ENCODE results near the gene EIF2A. TPM values are rescaled to one million over a fixed set of nuclear protein-coding genes. Genes with fewer than 3 reads are reported as not detected.
"Not testable (repeated sequence)": the region's sequence is repeated elsewhere in the genome, so short reads cannot be mapped to it uniquely, and the experiment has no call there.

The EIF2A gene
- total RNA-seq (2014; rRNA removed; shearing (Covaris generic)) = 207 and 231 TPM in 2 replicates
- polyA plus RNA-seq (2015; cell fraction: cytosol; rRNA removed) = 288 and 353 TPM in 2 replicates
- 318 and 425 TPM in 2 replicates for polyA plus RNA-seq (2015; cell fraction: nucleus; rRNA removed)

DNA sequence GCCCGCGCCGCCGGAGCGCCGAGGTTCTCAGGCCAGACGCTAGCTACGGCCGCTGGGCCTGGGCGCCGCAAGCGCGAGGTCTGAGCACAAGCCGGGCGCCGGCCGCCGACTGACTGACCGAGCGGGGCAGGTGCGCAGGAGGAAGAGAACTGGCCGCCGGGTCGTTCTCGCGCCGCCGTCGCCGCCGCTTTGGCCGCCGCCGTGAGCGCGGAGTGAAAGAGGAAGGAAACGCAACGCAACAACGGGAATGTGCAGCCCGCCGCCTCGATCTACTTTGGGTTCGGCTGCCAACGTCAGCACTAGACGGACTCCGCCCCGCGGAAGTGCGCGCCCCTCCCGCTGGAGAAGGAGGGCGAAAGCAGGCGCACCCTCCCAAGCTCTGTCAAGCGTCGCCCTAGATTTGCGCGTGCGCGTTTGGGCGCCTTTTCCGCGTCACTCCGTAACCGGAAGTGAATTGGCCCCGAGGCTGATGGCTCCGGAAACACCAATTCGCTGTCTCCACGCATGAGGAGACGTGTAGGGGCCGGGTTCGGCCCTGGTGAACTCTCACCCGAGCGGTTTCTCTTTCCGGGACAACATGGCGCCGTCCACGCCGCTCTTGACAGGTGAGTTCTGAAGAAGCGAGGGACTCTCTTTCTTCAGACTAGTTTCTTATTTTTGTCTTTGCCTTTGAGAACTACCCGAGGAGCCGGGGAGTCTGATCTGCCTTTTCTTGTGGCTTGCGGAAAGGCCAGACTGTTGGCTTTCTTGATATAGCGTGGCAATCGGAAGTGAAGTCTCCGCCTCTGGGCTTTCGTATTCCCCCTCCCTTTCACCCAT is at the start of gene EIF2A, which contains the start of gene SERP1:
Gene EIF2A (plus strand): TSS at position 562 of the 819 bp plus-strand sequence. CDS start 16 bp downstream, at position 578.
Gene SERP1 (minus strand): TSS at position 271 of the 819 bp plus-strand sequence. CDS start 361 bp downstream, outside the sequence.
- peak; percentile 100 for DNase-seq (ENCODE audit: low read depth)

DNA sequence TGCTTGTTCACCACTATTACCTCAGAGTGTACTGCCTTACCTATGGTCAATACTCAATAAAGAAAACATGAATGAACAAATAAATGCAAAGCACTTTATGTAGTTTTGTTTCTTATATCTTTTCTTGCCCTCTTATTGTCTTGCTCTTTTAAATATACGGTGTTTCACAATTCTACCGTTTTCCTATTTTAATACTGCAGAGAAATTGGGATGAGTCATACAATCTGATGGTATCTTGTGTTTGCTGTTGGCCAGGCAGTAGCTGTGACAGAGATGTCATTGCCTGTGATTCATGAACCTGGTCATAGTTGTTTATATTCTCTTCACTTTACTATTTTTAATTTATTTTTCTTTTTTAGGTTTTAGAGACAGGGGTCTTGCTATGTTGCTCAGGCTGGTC is 48.6 kb upstream of the EIF2A start:
- DNase-seq (ENCODE audit: low read depth) = peak; percentile 77

DNA sequence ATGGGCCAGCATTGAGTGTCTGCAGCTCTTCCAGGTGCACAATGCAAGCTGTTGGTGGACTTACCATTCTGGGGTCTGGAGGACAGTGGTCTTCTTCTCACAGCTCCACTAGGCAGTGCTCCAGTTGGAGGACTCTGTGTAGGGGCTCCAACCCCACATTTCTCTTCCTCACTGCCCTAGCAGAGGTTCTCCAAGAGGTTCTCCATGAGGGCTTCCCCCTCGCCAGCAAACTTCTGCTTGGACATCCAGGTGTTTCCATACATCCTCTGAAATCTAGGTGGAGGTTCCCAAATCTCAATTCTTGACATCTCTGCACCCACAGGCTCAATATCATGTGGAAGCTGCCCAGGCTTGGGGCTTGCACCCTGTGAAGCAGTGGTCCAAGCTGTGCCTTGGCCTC is 45.6 kb upstream of the EIF2A start:
- not testable (repeated sequence) for DNase-seq (ENCODE audit: low read depth)

DNA sequence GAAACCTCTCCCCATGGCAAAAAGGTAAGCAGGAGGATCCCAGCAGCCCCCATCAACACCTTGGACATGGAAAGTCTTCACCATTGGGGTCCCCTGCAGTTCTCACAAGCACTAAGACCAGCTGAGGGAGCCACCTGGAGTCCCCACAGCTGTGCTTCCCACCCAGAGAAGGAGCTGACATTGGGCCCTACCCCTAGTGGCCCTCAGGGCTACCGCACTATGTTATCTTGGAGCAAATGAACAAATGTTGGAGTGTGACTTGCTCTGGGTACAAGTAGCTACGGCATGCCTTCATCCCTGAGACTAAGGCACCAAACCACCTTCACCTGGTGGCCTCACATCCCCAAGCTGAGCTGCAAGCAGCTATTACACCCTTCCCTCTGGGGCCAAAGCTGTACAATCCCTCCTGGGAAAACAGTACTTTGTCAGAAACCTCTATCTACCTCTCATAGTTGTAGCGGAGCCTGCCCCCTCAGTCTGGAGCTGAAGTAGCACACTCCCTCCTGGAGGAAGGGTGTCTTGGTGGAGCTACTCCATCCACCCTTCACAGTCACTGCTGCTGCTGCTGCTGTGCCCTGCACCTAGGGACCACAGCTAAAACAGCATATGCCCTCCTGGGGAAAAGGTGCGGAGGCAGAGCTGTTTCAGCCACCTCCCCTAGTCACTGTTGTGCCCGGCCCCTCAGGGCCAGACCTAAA is 43.0 kb upstream of the EIF2A start:
- no peak for DNase-seq (ENCODE audit: low read depth)

DNA sequence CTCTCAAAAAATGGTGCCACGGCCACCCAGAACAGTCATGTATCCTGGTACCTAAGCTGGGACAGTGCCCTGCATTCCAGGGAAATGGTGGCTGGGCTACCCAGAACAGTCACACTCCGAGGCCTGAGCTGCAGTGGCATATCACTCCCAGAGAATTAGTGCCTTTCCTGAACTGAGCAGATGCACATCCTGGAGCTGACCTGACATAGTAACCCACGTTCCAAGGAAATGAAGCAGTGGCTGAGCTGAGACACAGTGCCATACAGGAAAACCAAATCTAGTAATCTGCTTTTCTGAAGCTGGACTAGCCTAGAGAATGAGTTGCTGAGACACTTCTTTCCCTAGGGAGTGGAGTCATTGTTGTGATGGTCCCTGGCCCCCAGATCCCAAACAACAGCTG is 42.1 kb upstream of the EIF2A start:
- DNase-seq (ENCODE audit: low read depth) = no peak

DNA sequence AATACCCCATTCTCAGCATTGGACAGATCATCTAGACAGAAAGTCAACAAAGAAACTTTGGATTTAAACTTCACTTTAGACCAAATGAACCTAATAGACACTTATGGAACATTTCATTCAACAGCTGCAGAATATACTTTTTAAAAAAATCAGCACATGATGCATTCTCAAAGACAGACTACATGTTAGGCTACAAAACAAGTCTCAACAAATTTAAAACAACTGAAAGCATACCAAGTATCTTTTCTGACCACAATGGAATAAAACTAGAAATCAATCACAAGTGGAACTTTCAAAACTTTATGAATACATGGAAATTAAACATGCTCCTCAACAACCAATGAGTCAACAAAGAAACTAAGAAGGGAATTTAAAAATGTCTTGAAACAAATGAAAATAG is 38.2 kb upstream of the EIF2A start:
- DNase-seq (ENCODE audit: low read depth) = no peak

DNA sequence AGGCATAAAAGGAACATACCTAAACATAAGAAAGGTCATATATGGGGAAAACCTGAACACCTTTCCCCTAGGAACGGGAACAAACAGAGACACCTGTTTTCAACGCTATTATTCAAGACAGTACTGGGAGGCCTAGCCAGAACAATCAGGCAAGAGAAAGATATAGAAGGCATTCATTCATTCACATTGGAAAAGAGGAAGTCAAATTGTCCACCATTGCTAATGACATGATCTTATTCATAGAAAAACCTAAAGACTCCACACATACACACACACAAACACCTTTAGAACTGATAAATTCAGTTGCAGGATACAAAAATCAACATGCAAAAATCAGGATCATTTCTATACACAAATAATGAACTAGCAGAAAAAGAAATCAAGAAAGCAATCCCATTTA is 36.8 kb upstream of the EIF2A start:
- DNase-seq (ENCODE audit: low read depth) = no peak

DNA sequence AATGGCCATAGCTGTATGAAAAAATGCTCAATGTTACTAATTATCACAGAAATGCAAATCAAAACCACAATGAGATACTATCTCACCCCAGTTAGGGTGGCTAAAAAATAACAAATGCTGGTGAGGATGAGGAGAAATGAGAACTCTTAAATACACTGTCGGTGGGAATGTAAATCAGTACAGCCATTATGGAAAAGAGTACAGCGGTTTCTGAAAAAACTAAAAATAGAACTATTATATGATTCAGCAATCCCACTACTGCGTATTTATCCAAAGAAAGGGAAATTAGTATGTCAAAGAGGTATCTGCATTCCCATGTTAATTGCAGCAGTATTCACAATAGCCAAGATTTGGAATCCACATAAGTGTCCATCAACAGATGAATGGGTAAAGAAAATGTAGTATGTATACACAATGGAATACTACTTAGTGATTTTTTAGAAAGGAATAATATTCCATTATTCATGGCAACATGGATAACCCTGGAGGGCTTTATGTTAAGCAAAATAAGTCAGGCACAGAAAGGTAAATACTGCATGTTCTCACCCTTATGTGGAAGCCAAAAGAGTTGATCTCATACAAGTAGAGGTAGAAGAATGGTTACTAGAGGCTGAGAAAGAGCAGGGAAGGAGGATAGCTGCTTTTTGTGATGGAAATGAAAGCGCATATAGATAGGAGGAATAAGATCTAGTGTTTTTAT is 35.3 kb upstream of the EIF2A start:
- no peak for DNase-seq (ENCODE audit: low read depth)

DNA sequence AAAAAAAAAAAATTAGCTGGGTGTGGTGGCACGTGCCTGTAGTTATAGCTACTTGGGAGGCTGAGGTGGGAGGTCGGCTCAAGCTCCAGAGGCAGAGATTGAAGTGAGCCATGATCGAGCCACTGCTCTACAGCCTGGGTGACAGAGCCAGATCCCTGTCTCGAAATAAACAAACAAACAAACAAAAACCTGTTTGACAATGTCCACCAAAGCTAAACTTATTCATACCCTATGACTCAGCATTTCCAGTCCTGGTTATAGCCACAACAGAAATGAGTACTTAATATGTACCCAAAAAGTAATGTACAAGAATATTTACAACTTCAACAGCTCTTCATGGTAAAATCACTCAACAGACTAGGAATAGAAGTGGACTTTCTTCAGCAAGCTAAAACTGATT is 31.4 kb upstream of the EIF2A start:
- no peak for DNase-seq (ENCODE audit: low read depth)

DNA sequence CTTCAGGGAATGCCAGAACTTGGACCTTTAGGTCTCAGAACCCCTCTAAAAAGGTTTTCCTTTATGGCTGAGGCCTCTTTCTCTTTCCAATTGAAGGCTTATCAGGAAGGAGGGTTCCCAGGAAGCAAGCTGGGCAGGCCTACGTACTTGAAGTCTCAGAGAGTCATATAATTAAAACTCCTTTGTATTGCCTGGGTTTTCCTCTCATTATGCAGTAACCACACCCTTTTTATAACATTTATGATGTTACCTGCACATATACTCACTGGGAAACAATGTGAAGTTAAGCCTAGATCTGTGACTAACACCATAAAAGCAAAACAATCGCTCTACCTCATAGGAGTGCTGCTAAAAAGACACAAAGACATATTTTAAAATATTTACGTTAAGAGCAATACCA is 27.6 kb upstream of the EIF2A start:
- DNase-seq (ENCODE audit: low read depth) = no peak

DNA sequence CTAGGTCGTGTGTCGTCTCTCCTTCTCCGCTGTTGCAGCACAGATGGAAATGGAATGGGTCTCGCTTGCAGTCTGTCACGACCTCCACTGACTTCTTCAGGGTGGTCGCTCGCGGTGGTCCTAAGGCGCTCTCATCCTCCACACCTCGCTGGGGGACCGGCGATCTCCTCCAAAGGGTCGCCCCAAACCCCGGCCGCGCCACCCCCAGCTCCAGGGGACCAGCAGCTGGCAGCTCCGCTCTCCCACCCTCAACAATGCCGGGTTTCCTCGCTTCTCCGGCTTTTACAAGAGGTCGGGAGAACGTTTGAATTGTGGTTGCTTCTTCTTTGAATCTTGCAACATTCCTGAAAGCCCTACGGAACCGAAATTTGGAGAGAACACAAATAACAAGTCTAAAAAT is 26.2 kb upstream of the EIF2A start:
- no peak for DNase-seq (ENCODE audit: low read depth)

DNA sequence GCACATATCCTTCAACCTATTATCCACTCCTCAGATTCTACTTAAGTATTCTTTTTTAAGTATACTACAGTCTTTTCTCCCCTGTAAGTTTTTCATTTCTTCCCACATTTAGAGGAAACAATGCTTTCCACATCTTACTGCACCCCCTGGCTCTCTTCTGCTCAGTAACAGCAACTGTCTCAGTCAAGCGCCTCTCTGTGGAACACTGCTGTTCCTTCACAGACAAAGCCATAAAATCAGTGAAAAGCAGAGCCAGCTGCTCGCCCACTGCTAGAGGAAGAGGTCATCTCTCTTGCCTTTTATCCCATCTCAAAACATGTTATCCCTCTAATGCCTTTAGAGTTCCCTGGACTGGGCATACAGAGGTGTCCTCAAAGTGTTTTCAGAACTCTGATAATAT is 25.1 kb upstream of the EIF2A start:
- DNase-seq (ENCODE audit: low read depth) = no peak

DNA sequence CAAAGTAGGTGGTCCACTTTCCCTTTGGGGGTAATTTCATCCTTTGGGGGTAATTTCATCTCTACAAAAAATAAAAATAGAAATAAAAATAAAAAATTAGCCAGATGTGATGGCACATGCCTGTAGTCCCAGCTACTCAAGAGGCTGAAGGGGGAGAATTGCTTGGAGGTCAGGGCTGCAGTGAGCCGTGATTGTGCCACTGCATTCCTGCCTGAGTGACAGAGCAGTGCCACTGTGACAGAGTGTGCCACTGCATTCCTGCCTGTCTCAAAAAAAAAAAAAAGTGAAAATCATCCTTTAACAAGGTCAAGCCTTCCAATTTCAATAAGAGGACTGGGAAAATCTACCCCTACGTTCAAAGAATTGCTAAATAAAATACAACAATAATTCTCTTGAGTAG is 23.0 kb upstream of the EIF2A start:
- DNase-seq (ENCODE audit: low read depth) = no peak

DNA sequence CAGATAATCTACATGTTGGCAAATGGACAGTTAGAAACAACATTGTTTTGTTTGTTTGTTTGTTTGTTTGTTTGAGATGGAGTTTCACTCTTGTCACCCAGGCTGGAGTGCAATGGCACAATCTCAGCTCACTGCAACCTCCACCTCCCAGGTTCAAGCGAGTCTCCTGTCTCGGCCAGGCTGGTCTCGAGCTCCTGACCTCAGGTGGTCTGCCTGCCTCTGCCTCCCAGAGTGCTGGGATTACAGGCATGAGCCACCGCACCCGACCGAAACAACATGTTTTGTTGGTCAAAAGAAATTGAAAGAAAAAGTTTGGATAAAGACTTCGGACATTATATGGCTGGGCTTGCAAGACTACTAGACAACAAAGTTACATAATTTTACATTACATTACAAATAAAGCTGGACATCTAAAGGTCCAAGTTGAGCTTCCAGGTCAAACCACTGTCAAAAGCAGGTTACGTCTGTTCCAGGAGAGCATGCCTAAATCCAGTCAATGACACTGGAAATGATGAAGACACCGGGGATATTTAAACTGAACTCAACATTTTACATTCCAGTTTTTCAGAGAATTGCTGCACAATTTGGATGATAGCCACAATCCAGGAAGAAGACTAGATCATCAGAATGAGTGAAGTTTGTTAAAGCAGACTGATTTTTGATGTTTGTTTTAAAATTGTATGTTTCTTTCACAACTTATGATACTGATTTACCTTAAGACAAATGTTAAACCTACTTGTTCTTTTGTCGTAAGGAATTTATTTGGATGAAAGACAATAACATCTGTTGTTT is 18.9 kb upstream of the EIF2A start:
- DNase-seq (ENCODE audit: low read depth) = no peak

DNA sequence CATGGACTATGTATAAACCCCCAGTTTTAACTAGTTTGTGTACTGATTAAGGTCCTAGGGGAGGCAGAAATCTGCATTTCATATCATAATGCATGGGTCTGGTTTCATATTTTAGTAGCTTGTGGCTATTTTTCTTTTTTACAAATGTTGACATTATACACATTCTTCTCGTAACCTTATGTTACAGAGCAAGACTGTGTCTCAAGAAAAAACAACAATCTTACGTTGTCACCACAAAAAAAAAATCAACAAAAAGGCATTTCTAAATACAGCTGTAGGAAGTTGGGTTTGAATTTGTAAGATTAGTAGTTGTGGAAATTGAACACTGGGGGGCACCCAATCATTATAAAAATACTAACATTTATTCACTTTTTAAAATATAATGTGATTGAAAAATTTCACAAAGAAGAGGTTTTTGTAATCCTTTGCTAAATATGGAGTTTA is 18.2 kb upstream of the EIF2A start:
- DNase-seq (ENCODE audit: low read depth) = no peak

DNA sequence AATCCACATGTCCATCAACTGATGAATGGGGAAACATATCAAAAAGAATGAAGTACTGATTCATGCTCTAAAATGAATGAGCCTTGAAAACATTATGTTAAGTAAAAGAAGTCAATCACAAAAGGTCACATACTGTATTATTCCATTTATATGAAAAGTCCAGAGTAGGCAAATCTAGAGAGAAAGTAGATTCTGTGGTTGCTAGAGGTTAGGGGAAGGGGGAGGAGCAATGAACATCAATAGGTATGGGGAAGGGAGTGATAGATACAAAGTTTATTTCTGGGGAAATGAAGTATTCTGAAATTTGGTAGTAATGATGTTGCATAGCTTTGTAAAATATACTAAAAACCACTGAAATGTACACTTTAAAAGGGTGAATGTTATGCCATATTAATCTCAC is 14.8 kb upstream of the EIF2A start:
- no peak for DNase-seq (ENCODE audit: low read depth)

DNA sequence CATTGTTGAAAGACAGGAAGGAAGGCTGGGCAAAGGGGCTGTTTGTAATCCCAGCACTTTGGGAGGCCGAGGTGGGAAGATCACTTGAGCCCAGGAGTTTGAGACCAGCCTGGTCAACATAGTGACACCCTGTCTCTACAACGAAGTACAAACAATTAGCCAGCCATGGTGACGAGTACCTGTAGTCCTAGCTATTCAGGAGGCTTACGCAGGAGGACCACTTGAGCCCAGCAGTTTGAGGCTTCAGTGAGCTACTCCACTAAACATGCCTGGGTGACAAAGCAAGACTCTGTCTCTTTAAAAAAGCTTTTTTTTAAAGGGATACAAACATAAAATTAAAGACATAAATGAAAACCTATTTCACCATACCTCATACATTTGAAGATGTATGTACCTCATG is 11.4 kb upstream of the EIF2A start:
- DNase-seq (ENCODE audit: low read depth) = no peak

DNA sequence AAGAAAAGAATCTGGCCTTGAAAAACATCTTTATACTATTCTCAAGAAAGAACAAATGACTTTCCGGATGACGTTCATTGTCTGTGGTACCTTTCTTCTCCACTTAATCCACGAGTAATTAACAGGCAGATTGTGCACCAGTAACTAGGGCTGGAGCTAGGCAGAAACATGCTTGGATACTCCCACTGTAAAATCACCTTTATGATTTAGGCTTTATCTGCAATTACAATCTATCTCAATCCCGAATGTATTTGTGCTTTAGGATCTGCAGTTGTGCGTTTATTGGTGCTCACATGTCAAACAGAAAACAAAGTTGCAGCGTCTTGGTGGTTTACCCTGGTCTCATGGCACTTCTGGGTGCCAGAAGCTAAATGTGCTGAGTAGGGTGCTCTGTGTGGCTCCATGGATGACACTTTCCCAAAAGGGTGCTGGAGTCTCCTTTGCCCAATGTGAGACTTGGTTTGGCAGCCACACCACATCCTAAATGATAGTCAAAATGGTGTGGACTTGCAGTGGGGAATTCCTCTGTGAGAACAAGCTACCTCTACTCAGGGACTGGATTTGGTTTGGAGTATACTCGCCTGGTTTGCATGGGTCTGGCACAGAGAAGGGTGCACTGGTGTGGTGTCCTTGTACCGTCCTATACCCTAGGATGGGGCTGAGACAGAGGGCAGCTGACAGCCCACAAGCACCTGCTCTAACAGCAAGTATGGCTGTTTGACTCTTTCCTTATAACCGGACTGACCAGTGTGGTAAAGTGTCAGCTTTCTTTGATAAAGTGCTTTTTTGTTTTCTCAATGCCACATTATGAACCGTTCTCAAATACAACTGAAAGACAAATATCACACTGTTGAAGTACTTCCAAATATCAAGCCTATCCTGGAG is 8.0 kb upstream of the EIF2A start:
- no peak for DNase-seq (ENCODE audit: low read depth)

DNA sequence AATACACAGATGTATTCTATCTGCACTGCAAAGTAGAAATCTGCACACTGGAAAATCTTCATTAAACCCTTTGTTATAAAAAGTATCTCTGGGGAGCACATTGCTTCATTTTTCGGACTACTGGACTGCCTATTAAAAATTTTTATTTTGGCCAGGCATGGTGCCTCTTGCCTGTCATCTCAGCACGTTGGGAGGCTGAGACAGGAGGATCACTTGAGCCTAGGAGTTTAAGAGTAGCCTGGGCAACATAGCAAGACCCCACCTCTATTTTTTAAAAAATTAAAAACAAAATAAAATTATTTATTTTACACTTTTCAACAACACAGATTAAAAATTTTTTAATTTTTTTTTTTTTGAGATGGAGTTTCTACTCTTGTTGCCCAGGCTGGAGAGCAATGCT is 6.3 kb upstream of the EIF2A start:
- no peak for DNase-seq (ENCODE audit: low read depth)

DNA sequence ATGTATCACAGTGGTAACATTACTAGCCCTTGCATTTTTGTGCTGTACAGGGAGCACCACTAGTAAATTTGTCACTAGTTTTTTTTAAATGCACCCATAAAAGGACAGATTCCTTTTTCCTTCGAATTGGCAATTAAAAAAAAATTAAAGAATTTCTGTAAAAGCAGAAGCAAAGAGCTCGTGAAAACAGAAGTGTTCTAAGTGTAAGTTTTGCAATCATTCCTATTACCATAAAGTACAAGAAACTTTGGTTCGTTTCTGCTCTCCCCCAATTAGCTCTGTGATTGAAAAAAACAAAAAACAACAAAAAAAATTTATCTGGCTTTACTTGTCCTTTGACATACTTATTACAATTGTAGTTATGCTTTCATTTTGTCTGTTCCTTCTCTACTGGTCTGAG is 5.6 kb upstream of the EIF2A start:
- DNase-seq (ENCODE audit: low read depth) = no peak
